ENCODE measurements around the gene CFAP69. TPM values are rescaled to one million over a fixed set of nuclear protein-coding genes. Genes with fewer than 3 reads are reported as not detected.

Gene CFAP69
- total RNA-seq, 2 donors from 2014 or later = 27.4 to 50.6 TPM

DNA sequence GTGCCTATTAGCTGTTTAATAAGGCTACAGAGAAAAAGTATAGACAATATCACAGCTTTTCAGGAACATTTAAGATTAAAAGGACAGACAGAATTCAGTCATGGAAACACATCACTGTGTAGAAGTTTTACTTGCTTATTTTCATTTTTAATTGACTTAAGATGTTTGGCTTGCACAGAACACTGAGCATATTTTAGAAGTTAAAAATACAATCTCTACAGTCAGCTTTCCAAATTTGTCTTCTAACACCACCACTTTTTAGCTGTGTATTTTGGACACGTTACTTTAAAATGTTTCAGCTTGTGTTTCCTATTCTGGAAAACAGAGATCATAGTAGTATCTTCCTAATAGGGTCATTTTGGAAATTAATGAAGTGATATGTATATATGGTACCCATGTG, 11.8 kb downstream of the CFAP69 start:
- no peaks in the 10 kb centered on the region for H3K4me1 ChIP-seq (replicated peaks)
- H3K36me3 ChIP-seq = no peaks in the 10 kb centered on the region
- intact Hi-C loops (cut with DNase I) = no loop called here
- H3K4me3 ChIP-seq = no peak overlapping the region
- no peak overlapping the region for H3K27ac ChIP-seq
- no peaks in the 10 kb centered on the region for H3K27me3 ChIP-seq (replicated peaks; ENCODE audit: insufficient read depth)
- no peak for DNase-seq (ENCODE audit: low spot score)
- 61% methylated on average over 1 of the region's 1 CpG for WGBS
- no peaks in the 10 kb centered on the region for H3K9me3 ChIP-seq
- TF ChIP-seq, protein P1, sequence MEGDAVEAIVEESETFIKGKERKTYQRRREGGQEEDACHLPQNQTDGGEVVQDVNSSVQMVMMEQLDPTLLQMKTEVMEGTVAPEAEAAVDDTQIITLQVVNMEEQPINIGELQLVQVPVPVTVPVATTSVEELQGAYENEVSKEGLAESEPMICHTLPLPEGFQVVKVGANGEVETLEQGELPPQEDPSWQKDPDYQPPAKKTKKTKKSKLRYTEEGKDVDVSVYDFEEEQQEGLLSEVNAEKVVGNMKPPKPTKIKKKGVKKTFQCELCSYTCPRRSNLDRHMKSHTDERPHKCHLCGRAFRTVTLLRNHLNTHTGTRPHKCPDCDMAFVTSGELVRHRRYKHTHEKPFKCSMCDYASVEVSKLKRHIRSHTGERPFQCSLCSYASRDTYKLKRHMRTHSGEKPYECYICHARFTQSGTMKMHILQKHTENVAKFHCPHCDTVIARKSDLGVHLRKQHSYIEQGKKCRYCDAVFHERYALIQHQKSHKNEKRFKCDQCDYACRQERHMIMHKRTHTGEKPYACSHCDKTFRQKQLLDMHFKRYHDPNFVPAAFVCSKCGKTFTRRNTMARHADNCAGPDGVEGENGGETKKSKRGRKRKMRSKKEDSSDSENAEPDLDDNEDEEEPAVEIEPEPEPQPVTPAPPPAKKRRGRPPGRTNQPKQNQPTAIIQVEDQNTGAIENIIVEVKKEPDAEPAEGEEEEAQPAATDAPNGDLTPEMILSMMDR (IDR thresholded peaks at IDR 0.05) = no peak
- no peak for TF ChIP-seq POLR2A (IDR thresholded peaks at IDR 0.05)
- no peak for TF ChIP-seq POLR2AphosphoS5 (IDR thresholded peaks at IDR 0.05)

DNA sequence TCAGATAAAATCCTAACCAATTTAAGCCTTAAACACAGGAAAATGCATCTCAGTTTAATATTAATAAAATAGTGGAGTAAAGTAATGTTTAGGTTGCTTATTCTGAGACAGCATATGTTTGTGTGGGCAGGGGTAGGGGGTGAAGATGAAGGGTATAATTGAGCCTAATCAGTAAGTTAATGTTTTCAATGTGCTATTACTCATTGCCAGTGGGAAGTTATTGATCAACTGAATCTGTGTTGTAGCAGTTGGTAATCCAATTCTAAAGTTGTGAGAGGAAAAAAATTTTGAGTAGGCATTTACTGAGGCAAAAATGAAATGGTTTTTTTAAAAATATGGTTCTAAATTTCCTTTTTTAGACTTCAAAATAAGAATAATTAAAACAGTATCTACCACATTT, 16.5 kb downstream of the CFAP69 start:
- Histone ChIP-seq H3K27me3 (replicated peaks; ENCODE audit: insufficient read depth) (no peaks in the 10 kb centered on the region), H3K36me3 (no peaks in the 10 kb centered on the region), H3K4me1 (replicated peaks) (no peaks in the 10 kb centered on the region), H3K9me3 (no peaks in the 10 kb centered on the region), H3K27ac (peak overlapping the region in 1 of 2 donors; percentile 38), H3K4me3 (no peak overlapping the region)
- no peak for TF ChIP-seq POLR2AphosphoS5 (IDR thresholded peaks at IDR 0.05)
- intact Hi-C loops (cut with DNase I) = loop anchor here (5.0 kb wide), 1 partner anchor 109 kb away; the partner anchor contains the start of gene STEAP1
- DNase-seq (ENCODE audit: low spot score) = no peak

DNA sequence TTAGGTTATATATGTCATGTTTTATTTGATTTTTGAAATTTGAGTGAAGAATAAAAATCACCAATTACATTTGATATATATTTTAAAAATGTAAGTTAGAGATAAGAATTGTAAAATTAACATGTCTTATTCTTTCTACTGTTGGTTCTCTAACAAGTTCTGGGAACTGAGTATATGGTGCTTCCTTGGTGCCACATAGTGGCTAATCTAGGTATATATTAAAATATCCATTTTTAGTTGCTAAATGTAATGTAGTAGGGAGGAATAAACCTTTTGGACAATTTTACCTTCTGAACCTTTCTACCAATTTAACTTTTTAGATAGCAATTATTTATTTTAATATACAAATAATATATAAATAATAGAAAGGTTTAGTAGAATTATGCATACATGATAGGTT, 17.5 kb downstream of the CFAP69 start:
- DNase-seq (ENCODE audit: low spot score) = no peak
- intact Hi-C loops (cut with DNase I) = loop anchor here (5.0 kb wide), 1 partner anchor 110 kb away; the partner anchor contains the start of gene STEAP1
- H3K36me3 ChIP-seq = no peaks in the 10 kb centered on the region

DNA sequence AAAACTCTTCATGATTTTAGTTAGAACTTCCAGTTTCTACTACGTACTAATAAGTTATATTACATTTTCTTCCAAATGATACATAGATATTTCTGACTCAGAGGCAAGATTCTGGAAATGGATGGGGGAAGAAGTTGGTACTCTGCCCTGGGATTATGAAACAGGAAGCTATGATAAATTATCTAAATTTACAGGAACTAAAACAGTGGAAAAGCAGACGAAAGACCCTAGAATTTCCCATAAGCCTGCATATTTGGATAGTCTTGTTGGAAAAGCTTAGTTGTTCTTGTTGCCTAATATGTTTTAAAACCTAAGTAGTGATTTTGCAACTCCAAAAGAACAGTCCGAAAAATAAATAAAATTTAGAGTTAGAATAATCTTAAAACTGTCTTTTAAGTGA, 21.8 kb downstream of the CFAP69 start:
- H3K27ac ChIP-seq = no peak overlapping the region
- no peaks in the 10 kb centered on the region for H3K27me3 ChIP-seq (replicated peaks; ENCODE audit: insufficient read depth)
- H3K36me3 ChIP-seq = no peaks in the 10 kb centered on the region
- no peak overlapping the region for H3K4me3 ChIP-seq
- intact Hi-C loops (cut with DNase I) = no loop called here
- DNase-seq (ENCODE audit: low spot score) = no peak
- H3K4me1 ChIP-seq (replicated peaks) = no peaks in the 10 kb centered on the region
- WGBS = 81% methylated on average over 3 of the region's 3 CpGs
- TF ChIP-seq POLR2A (IDR thresholded peaks at IDR 0.05) (no peak), POLR2AphosphoS5 (IDR thresholded peaks at IDR 0.05) (no peak)
- TF ChIP-seq, protein P1 (IDR thresholded peaks at IDR 0.05) = no peak
- no peaks in the 10 kb centered on the region for H3K9me3 ChIP-seq

More for the DNA sequence above, 17.5 kb downstream of the CFAP69 start:
- Histone ChIP-seq H3K27me3 (replicated peaks; ENCODE audit: insufficient read depth) (no peaks in the 10 kb centered on the region), H3K4me3 (no peak overlapping the region), H3K27ac (peak overlapping the region in 1 of 2 donors; percentile 38), H3K4me1 (replicated peaks) (no peaks in the 10 kb centered on the region), H3K9me3 (no peaks in the 10 kb centered on the region)
- TF ChIP-seq POLR2AphosphoS5 (IDR thresholded peaks at IDR 0.05) (no peak), POLR2A (IDR thresholded peaks at IDR 0.05) (no peak)
- TF ChIP-seq, protein P1 (IDR thresholded peaks at IDR 0.05) = peak in 3 of 4 experiments; percentile 30 to 80 (median 70)

DNA sequence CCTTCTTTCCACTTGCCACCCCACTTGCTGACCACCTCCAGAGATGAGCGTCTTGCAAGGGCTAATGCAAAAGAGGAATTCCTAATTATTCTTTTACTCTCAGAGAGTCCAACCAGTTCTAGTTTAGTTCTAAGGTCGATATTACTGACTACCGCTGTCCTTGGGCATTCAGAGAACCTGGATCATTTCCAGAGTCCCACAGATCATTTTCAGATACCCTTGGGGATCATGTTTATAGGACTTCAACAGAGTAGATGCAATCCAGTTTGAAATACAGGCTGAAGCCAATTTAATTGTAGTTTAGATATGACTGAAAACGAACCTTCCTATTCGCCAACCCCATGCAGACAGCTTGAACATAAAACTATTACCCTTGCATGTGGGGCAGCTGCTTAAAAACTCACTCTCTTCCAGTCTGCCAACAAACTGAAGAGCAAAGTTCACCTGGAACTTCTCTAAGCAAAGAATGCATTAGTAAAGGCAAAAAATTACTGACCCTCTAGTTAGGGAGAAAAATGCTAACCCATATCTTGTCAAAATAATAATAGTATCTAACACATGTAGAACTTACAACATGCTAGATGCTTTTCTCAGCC, 22.4 kb downstream of the CFAP69 start:
- no peak overlapping the region for H3K4me3 ChIP-seq
- no peaks in the 10 kb centered on the region for H3K36me3 ChIP-seq
- H3K4me1 ChIP-seq (replicated peaks) = no peaks in the 10 kb centered on the region
- H3K27me3 ChIP-seq (replicated peaks; ENCODE audit: insufficient read depth) = no peaks in the 10 kb centered on the region
- TF ChIP-seq POLR2AphosphoS5 (IDR thresholded peaks at IDR 0.05) (no peak), POLR2A (IDR thresholded peaks at IDR 0.05) (no peak)
- TF ChIP-seq, protein P1 (IDR thresholded peaks at IDR 0.05) = no peak
- intact Hi-C loops (cut with DNase I) = no loop called here
- H3K9me3 ChIP-seq = no peaks in the 10 kb centered on the region
- WGBS = 85% methylated on average over 5 of the region's 5 CpGs
- H3K27ac ChIP-seq = no peak overlapping the region
- no peak for DNase-seq (ENCODE audit: low spot score)
